Testis (tissue), 3 donors: ENCODE results near the gene CCDC138. TPM values are rescaled to one million over a fixed set of nuclear protein-coding genes. Genes with fewer than 3 reads are reported as not detected.

ENCODE experiments used
- DNase-seq: peaks from one replicate; pipeline ENCODE4 v3.0.0-alpha.2; 2019
- H3K27ac ChIP-seq, 2 donors: fragments of 200-600 bp; sonication (generic); one replicate each; pipeline ENCODE4 v1.5.1; 2019
- H3K27me3 ChIP-seq: fragments of 200-600 bp; sonication (generic); one replicate; pipeline ENCODE4 v1.5.1; 2019
- H3K36me3 ChIP-seq: fragments of 200-600 bp; sonication (generic); one replicate; pipeline ENCODE4 v1.5.1; 2017; ENCODE audit warnings: low read depth; ENCODE audit errors: missing control alignments
- H3K4me1 ChIP-seq: fragments of 200-600 bp; sonication (generic); one replicate; pipeline ENCODE4 v1.5.1; 2019
- H3K4me3 ChIP-seq, 2 donors: fragments of 200-600 bp; sonication (generic); one replicate each; pipeline ENCODE4 v1.5.1; 2017 to 2019
- H3K9me3 ChIP-seq: fragments of 200-600 bp; sonication (generic); one replicate; pipeline ENCODE4 v1.5.1; 2017
- CTCF ChIP-seq, 3 experiments: fragments of 450-650 bp in 2 of 3; fragments of 200-600 bp in 1 of 3; sonication (generic) in 1 of 3; IDR thresholded peaks; one replicate each; pipeline ENCODE4 v1.5.1; 2016 to 2019; ENCODE audit warnings: antibody characterized with exemption in 3 of 3, mild to moderate bottlenecking in 2 of 3, moderate library complexity in 1 of 3
- POLR2A ChIP-seq: fragments of 450-650 bp; IDR thresholded peaks from one replicate; pipeline ENCODE4 v1.6.1; 2017; ENCODE audit warnings: antibody characterized with exemption, mild to moderate bottlenecking, moderate library complexity
- WGBS, 2 donors: methylation state at CpG; one replicate each; pipeline ENCODE4 v1.1.5; 2018; 5-methylcytosine and 5-hydroxymethylcytosine counted together
- intact Hi-C: fragments of 100-400 bp; cut with DNase I; formaldehyde crosslinking; loops from one replicate; pipeline ENCODE4 v1.15.1; 2023; ENCODE audit warnings: low total_unique reads
- polyA plus RNA-seq: library from polyadenylated mRNA; stranded (reverse); fragments of 350-450 nt; fragmentation: Illumina TruSeq; extraction: RNeasy Lipid Tissue Mini Kit (QIAGEN cat#74804); gene quantifications from one replicate; pipeline ENCODE4 v1.2.3, GENCODE V29; 2014; ENCODE audit warnings: low read depth, low replicate concordance; ENCODE audit not compliant: insufficient read depth
- small RNA-seq, 2 donors: library from RNA; depleted of rRNA; stranded (forward); fragments of <200 nt; gene quantifications; one replicate each; pipeline ENCODE3, GENCODE V24; 2016
- total RNA-seq, 2 donors: library from RNA; depleted of rRNA; stranded (reverse); fragments of >200 nt; gene quantifications; one replicate each; pipeline ENCODE4 v1.2.3, GENCODE V29; 2016

Gene CCDC138
- total and polyA plus RNA-seq, 3 donors from 2014 or later: 15.7 to 30.9 (median 19.3) TPM

GRCh38 chr2:108925286-108925685 lies 138.7 kb downstream of the CCDC138 start:
- TF ChIP-seq CTCF (IDR thresholded peaks at IDR 0.05): no peak
- TF ChIP-seq POLR2A: no peak
- no peak overlapping the region for H3K27ac ChIP-seq
- no peaks in the 10 kb centered on the region for H3K36me3 ChIP-seq
- WGBS, 2 donors: 94 to 97% methylated on average over 5 to 6 of the region's 6 CpGs
- no peaks in the 10 kb centered on the region for H3K27me3 ChIP-seq
- no peak for DNase-seq
- H3K4me1 ChIP-seq: no peaks in the 10 kb centered on the region
- no peaks in the 10 kb centered on the region for H3K9me3 ChIP-seq
- no peak overlapping the region for H3K4me3 ChIP-seq
- intact Hi-C loops: no loop called here

- Histone ChIP-seq H3K4me3 (no peak overlapping the region), H3K27me3 (no peaks in the 10 kb centered on the region), H3K36me3 (no peaks in the 10 kb centered on the region), H3K9me3 (no peaks in the 10 kb centered on the region), H3K4me1 (no peaks in the 10 kb centered on the region), H3K27ac (no peak overlapping the region)
- TF ChIP-seq CTCF (IDR thresholded peaks at IDR 0.05) (no peak), POLR2A (no peak)
- DNase-seq: no peak
- intact Hi-C loops: no loop called here
- WGBS, 2 donors: 88 to 97% methylated on average over 8 of the region's 8 CpGs
Measured at GRCh38 chr2:108925735-108926134, 139.2 kb downstream of the CCDC138 start.

Small RNAs within 50 kb of the gene (small RNA-seq; reads per million reads assigned to genes)
- 0 reads per million in 2 donors for gene AC073415.1

Other genes with a start within 250 kb of the CCDC138 start
- 100 to 1,000 TPM in 1 of 2 donors, 10 to 100 TPM in 1; 95.5 to 108 TPM for gene RANBP2, start 67.3 kb upstream of the CCDC138 start, total RNA-seq
- gene RANBP2, start 67.3 kb upstream of the CCDC138 start, polyA plus RNA-seq: 29.0 TPM
- gene EDAR, start 202.4 kb downstream of the CCDC138 start, total RNA-seq: under 1 TPM; 0.39 to 0.74 TPM
- 0.30 TPM for gene EDAR, start 202.4 kb downstream of the CCDC138 start, polyA plus RNA-seq